Caco-2 (cell line): ENCODE measurements around the gene PLET1. TPM values are rescaled to one million over a fixed set of nuclear protein-coding genes. Genes with fewer than 3 reads are reported as not detected.
A peak's percentile ranks its signal among the peaks of the same experiment; 100 is the strongest.

Experiments
- BruUV-seq: library from RNA; stranded (reverse); fragments of 400-500 nt; replicated peaks from 2 replicates; lab custom pipeline; 2021; lab: Mats Ljungman, UMichigan
- CTCF ChIA-PET: fragments of 300-600 bp; sonication (Branson Sonifier 250); formaldehyde crosslinking; loops from one replicate; lab custom pipeline; 2022; ENCODE audit warnings: antibody characterized with exemption; lab: Charles Lee
- POLR2A ChIA-PET: fragments of 300-600 bp; sonication (Branson Sonifier 250); formaldehyde crosslinking; loops from one replicate; lab custom pipeline; 2022; ENCODE audit warnings: antibody characterized with exemption; lab: Charles Lee
- DNase-seq, 2 experiments: peaks; one replicate each; pipeline versions ENCODE4 v3.0.0 to v3.0.0-alpha.2; 2020 to 2022
- H3K27me3 ChIP-seq: replicated peaks from 2 replicates; pipeline ENCODE4 v1.6.0; 2011; ENCODE audit warnings: low read length; ENCODE audit not compliant: control insufficient read depth, insufficient read depth
- H3K36me3 ChIP-seq: 2 replicates; pipeline ENCODE4 v1.5.1; 2011; ENCODE audit warnings: low read length; ENCODE audit not compliant: control insufficient read depth, insufficient read depth
- H3K4me1 ChIP-seq: fragments of 250-450 bp; sonication (Bioruptor Pico); 2 replicates; pipeline ENCODE4 v1.5.1; 2020; ENCODE audit warnings: mild to moderate bottlenecking
- H3K4me3 ChIP-seq: 2 replicates; pipeline ENCODE4 v1.5.1; 2011; ENCODE audit warnings: low read depth, mild to moderate bottlenecking, control low read depth, low read length
- H3K9me3 ChIP-seq: fragments of 250-450 bp; sonication (Bioruptor Pico); 2 replicates; pipeline ENCODE4 v1.5.1; 2020; ENCODE audit warnings: mild to moderate bottlenecking, moderate library complexity
- H3K27ac Mint-ChIP-seq: one replicate; pipeline ENCODE4 v1.8.0; 2022; ENCODE audit warnings: mixed read lengths; ENCODE audit not compliant: unreplicated experiment
- H3K27me3 Mint-ChIP-seq: one replicate; pipeline ENCODE4 v1.8.0; 2022; ENCODE audit warnings: mixed read lengths; ENCODE audit not compliant: insufficient read depth, unreplicated experiment
- H3K36me3 Mint-ChIP-seq: one replicate; pipeline ENCODE4 v1.8.0; 2022; ENCODE audit warnings: mild to moderate bottlenecking, mixed read lengths; ENCODE audit not compliant: insufficient read depth, unreplicated experiment
- H3K4me1 Mint-ChIP-seq: one replicate; pipeline ENCODE4 v1.8.0; 2022; ENCODE audit warnings: low read depth, mixed read lengths; ENCODE audit not compliant: unreplicated experiment
- H3K4me3 Mint-ChIP-seq: one replicate; pipeline ENCODE4 v1.8.0; 2022; ENCODE audit warnings: mild to moderate bottlenecking, moderate library complexity, mixed read lengths; ENCODE audit not compliant: unreplicated experiment
- H3K9me3 Mint-ChIP-seq: one replicate; pipeline ENCODE4 v1.8.0; 2022; ENCODE audit warnings: mixed read lengths; ENCODE audit not compliant: unreplicated experiment
- intact Hi-C: fragments of 100-400 bp; cut with micrococcal nuclease; formaldehyde crosslinking; loops from one replicate; pipeline ENCODE4 v1.10.0; 2022; ENCODE audit not compliant: unreplicated experiment
- total RNA-seq: library from RNA; stranded (reverse); gene quantifications from 2 replicates; pipeline ENCODE4 v1.2.3, GENCODE V29; 2022
- TF ChIP-seq, protein P1 (sequence below), 2 experiments: fragments of 200-600 bp in 1 of 2; IDR thresholded peaks; 1 replicate in 1 of 2; 2 replicates in 1 of 2; pipeline versions ENCODE4 v1.5.1 to v1.8.0; 2011 to 2022; ENCODE audit warnings: antibody characterized with exemption in 1 of 2, control low read depth in 1 of 2, inconsistent platforms in 1 of 2, low read depth in 1 of 2, low read length in 1 of 2, mild to moderate bottlenecking in 1 of 2, moderate library complexity in 1 of 2; ENCODE audit not compliant: insufficient read depth in 1 of 2, severe bottlenecking in 1 of 2, unreplicated experiment in 1 of 2

PLET1 gene
- total RNA-seq, 1 experiment from 2014 or later = not detected

DNA sequence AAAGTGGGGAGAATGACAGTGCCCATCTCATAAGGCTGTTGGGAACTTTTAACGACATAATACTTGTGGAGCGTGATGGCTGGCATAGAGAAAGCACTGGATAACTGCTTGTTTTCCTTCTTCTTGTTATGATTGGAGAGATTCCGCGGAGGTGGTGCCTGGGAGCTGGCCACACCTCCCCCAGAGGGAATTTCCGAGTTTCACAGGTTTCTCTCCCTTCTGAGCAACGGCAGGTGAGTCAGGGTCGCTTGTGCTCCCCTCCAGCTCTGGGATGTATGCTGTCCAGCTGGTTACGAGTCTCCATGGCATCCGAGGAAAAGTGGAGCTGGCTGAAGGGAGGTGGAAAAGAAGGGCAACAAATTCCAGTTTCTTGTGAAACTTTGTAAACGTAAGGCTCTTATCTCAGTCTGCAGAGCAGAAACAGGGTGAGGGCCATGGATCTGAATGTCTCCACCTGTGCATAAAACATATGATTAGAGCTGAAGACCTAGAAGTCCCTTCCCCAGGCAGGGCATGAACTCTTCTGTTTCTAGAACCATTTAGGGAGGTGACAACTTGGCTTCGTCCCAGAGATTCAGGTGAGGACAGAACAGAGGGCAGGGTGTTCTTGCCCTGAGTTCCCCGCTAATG, 10.0 kb upstream of the PLET1 start:
- TF ChIP-seq, protein P1, sequence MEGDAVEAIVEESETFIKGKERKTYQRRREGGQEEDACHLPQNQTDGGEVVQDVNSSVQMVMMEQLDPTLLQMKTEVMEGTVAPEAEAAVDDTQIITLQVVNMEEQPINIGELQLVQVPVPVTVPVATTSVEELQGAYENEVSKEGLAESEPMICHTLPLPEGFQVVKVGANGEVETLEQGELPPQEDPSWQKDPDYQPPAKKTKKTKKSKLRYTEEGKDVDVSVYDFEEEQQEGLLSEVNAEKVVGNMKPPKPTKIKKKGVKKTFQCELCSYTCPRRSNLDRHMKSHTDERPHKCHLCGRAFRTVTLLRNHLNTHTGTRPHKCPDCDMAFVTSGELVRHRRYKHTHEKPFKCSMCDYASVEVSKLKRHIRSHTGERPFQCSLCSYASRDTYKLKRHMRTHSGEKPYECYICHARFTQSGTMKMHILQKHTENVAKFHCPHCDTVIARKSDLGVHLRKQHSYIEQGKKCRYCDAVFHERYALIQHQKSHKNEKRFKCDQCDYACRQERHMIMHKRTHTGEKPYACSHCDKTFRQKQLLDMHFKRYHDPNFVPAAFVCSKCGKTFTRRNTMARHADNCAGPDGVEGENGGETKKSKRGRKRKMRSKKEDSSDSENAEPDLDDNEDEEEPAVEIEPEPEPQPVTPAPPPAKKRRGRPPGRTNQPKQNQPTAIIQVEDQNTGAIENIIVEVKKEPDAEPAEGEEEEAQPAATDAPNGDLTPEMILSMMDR (IDR thresholded peaks at IDR 0.05; ENCODE audit: insufficient read depth in 1 of 2, low read depth in 1 of 2, low read length in 1 of 2, severe bottlenecking in 1 of 2, unreplicated experiment in 1 of 2) = no peak
- ChIA-PET CTCF (interaction anchor here (0.6 to 2.1 kb wide), 4 partner anchors 9 to 316 kb away, joined by 3 to 13 read pairs (median 5); no protein-coding TSS in a partner anchor), POLR2A (interaction anchor here (0.8 to 1.0 kb wide), 3 partner anchors 10 to 344 kb away, joined by 3 to 6 read pairs (median 4); partner anchors contain the start of gene PTS)
- Mint-ChIP-seq H3K27ac (peak overlapping the region; percentile 53), H3K36me3 (no peaks in the 10 kb centered on the region), H3K9me3 (no peaks in the 10 kb centered on the region), H3K4me3 (peak overlapping the region; percentile 75), H3K4me1 (peaks cover 28% of the 10 kb centered on the region), H3K27me3 (no peaks in the 10 kb centered on the region)
- H3K9me3 ChIP-seq = no peaks in the 10 kb centered on the region
- peaks cover 24% of the 10 kb centered on the region for H3K4me1 ChIP-seq
- H3K36me3 ChIP-seq = no peaks in the 10 kb centered on the region
- TSS peak; percentile 82 for BruUV-seq
- peak; percentile 67 to 71 for DNase-seq
- H3K4me3 ChIP-seq = peak overlapping the region; percentile 38
- no peaks in the 10 kb centered on the region for H3K27me3 ChIP-seq
- intact Hi-C loops = loop anchor here (1.0 kb wide), 2 partner anchors 20 to 44 kb away; partner anchors contain the start of gene PTS

DNA sequence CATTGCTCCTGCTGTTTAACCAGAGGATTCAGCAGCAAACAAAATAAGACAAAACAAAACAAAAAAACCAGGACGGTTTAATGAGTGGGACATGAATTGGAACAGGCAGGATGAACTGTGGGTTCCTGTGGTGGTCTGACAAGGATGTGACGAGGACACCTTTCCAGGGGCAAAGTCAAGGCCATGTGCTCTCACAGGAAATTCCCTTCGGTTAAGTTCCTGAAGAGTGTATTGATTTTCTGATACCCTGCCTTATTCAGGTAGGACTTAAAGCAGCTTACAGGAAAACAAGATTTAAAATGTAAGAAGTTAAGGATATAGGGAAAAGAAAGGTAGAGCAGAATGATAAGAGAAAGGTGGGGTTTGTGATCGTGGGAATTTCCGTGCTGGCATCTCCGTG, 8.5 kb upstream of the PLET1 start:
- Histone ChIP-seq H3K36me3 (no peaks in the 10 kb centered on the region), H3K4me1 (peaks cover 24% of the 10 kb centered on the region), H3K9me3 (no peaks in the 10 kb centered on the region), H3K27me3 (no peaks in the 10 kb centered on the region), H3K4me3 (no peak overlapping the region)
- peaks cover 26% of the 10 kb centered on the region for H3K4me1 Mint-ChIP-seq
- BruUV-seq = no TSS peak
- H3K36me3 Mint-ChIP-seq = no peaks in the 10 kb centered on the region
- DNase-seq = no peak
- H3K27me3 Mint-ChIP-seq = no peaks in the 10 kb centered on the region
- H3K27ac Mint-ChIP-seq = no peak overlapping the region
- no peaks in the 10 kb centered on the region for H3K9me3 Mint-ChIP-seq
- peak overlapping the region; percentile 5 for H3K4me3 Mint-ChIP-seq
- TF ChIP-seq, protein P1 (IDR thresholded peaks at IDR 0.05; ENCODE audit: insufficient read depth in 1 of 2, low read depth in 1 of 2, low read length in 1 of 2, severe bottlenecking in 1 of 2, unreplicated experiment in 1 of 2) = no peak
- ChIA-PET POLR2A (interaction anchor here (0.5 kb wide), 1 partner anchor 19 kb away, joined by 6 read pairs; no protein-coding TSS in a partner anchor), CTCF (interaction anchor here (0.8 kb wide), 1 partner anchor 11 kb away, joined by 3 read pairs; no protein-coding TSS in a partner anchor)
- intact Hi-C loops = no loop called here

DNA sequence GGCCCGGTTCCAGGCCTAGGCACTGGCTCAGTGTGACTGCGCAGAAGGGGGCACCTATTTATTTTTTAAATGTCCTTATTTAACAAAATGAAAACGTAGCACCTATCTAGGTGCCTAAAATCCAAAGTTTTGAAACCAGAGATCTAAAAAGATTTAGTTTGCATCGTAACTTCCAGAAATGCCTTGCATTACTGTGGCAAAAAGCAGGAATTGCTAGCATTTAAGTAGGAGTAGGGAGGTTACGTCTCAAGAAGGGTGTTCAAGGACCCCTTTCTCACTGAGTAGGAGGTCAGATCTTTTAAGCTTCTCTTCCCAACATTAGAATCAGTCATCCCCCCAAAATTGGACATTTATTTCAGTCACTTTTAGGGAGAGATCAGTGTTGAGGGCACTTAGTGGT, 7.7 kb upstream of the PLET1 start:
- no peaks in the 10 kb centered on the region for H3K9me3 ChIP-seq
- ChIA-PET CTCF (interaction anchor here (0.8 kb wide), 1 partner anchor 12 kb away, joined by 3 read pairs; no protein-coding TSS in a partner anchor), POLR2A (no interaction called here)
- Mint-ChIP-seq H3K36me3 (no peaks in the 10 kb centered on the region), H3K4me3 (no peak overlapping the region), H3K4me1 (peaks cover 23% of the 10 kb centered on the region), H3K27ac (no peak overlapping the region), H3K9me3 (no peaks in the 10 kb centered on the region), H3K27me3 (no peaks in the 10 kb centered on the region)
- BruUV-seq = no TSS peak
- H3K4me3 ChIP-seq = no peak overlapping the region
- peaks cover 24% of the 10 kb centered on the region for H3K4me1 ChIP-seq
- H3K27me3 ChIP-seq = no peaks in the 10 kb centered on the region
- H3K36me3 ChIP-seq = no peaks in the 10 kb centered on the region
- TF ChIP-seq, protein P1 (IDR thresholded peaks at IDR 0.05; ENCODE audit: insufficient read depth in 1 of 2, low read depth in 1 of 2, low read length in 1 of 2, severe bottlenecking in 1 of 2, unreplicated experiment in 1 of 2) = no peak
- intact Hi-C loops = no loop called here
- DNase-seq = no peak
